AG04450 (cell line): ENCODE results near the gene ABO. TPM values are rescaled to one million over a fixed set of nuclear protein-coding genes. Genes with fewer than 3 reads are reported as not detected.
"Not testable (repeated sequence)": the region's sequence is repeated elsewhere in the genome, so short reads cannot be mapped to it uniquely, and the experiment has no call there.

Experiments used
- CTCF ChIA-PET: fragments of 300-600, 350-600 bp; formaldehyde crosslinking; extraction: SDS; loops from one replicate; lab custom pipeline; 2022; ENCODE audit warnings: antibody characterized with exemption, inconsistent platforms; lab: Charles Lee
- POLR2A ChIA-PET: fragments of 350-600 bp; formaldehyde crosslinking; extraction: SDS; loops from one replicate; lab custom pipeline; 2021; ENCODE audit warnings: antibody characterized with exemption, inconsistent platforms; lab: Yijun Ruan, JAX
- DNase-seq: peaks from one replicate; pipeline ENCODE4 v3.0.0-alpha.2; 2011; ENCODE audit warnings: low read depth, low spot score
- H3K27ac ChIP-seq: one replicate; pipeline ENCODE4 v1.5.1; 2012; ENCODE audit warnings: low read depth, low read length, control low read depth
- H3K27me3 ChIP-seq: one replicate; pipeline ENCODE4 v1.6.0; 2012; ENCODE audit warnings: low read length; ENCODE audit not compliant: control insufficient read depth, insufficient read depth
- H3K4me3 ChIP-seq: 2 replicates; pipeline ENCODE4 v1.5.1; 2011; ENCODE audit warnings: mild to moderate bottlenecking, low read depth, low read length, control low read depth
- H3K9me3 ChIP-seq: 2 replicates; pipeline ENCODE4 v1.5.1; 2012; ENCODE audit warnings: low read length; ENCODE audit not compliant: control insufficient read depth, insufficient read depth
- polyA plus RNA-seq: library from polyadenylated mRNA; depleted of rRNA; stranded (reverse); fragments of >200 nt; gene quantifications from 2 replicates; pipeline ENCODE4 v1.2.3, GENCODE V29; 2011
- TF ChIP-seq, protein P1 (sequence below): IDR thresholded peaks from 2 replicates; pipeline ENCODE4 v1.5.1; 2011; ENCODE audit warnings: low read depth, low read length, control low read depth, inconsistent platforms

ABO gene
- polyA plus RNA-seq, 1 experiment: not detected

DNA sequence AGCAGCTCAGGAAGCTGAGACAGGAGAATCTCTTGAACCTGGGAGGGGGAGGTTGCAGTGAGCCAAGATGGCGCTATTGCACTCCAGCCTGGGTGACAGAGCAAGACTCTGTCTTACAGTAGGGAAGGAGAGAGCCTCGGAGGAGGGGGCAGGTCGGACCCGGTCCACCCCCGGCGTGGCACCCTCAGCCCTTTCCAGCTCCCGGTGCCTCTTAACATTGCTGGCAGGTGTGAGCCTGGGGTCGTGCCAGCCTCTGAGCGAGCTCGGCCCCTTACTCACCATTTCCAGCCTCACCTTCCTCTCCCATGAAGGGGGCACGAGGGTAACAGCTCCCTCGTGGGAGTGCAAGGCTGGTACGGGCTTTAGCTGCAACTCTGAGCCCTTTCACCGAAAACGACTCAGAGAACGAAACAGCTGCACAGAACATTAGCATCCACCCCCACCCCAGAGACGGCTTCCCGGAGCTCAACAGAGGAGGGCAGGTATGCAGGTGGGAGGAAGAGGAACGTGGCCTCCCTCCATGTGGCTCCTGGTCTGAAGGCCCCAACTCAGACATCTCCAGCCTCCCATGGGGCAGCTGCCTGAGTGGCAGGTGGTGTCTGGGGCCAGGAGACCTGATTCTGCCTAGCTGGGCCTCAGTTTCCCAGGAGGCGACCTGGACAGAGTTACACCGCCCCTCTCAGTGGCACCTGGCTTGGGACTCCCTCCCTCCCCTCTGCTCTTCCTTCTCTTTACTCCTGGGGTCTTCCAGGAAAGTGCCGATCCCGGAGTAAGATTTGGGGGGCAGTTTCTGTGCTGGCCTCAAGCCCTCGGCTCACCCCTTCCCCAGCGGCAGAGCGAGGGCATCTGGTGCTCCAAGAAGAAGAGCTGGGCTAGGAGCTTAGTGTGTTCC, 28.5 kb upstream of the ABO start:
- TF ChIP-seq, protein P1, sequence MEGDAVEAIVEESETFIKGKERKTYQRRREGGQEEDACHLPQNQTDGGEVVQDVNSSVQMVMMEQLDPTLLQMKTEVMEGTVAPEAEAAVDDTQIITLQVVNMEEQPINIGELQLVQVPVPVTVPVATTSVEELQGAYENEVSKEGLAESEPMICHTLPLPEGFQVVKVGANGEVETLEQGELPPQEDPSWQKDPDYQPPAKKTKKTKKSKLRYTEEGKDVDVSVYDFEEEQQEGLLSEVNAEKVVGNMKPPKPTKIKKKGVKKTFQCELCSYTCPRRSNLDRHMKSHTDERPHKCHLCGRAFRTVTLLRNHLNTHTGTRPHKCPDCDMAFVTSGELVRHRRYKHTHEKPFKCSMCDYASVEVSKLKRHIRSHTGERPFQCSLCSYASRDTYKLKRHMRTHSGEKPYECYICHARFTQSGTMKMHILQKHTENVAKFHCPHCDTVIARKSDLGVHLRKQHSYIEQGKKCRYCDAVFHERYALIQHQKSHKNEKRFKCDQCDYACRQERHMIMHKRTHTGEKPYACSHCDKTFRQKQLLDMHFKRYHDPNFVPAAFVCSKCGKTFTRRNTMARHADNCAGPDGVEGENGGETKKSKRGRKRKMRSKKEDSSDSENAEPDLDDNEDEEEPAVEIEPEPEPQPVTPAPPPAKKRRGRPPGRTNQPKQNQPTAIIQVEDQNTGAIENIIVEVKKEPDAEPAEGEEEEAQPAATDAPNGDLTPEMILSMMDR: no peak
- H3K27me3 ChIP-seq: peaks cover 15% of the 10 kb centered on the region
- no peak overlapping the region for H3K27ac ChIP-seq
- H3K9me3 ChIP-seq: no peaks in the 10 kb centered on the region; the same call in 1 of the 2 replicates
- CTCF ChIA-PET: no interaction called here
- POLR2A ChIA-PET: no interaction called here
- no peak for DNase-seq
- no peak overlapping the region for H3K4me3 ChIP-seq

DNA sequence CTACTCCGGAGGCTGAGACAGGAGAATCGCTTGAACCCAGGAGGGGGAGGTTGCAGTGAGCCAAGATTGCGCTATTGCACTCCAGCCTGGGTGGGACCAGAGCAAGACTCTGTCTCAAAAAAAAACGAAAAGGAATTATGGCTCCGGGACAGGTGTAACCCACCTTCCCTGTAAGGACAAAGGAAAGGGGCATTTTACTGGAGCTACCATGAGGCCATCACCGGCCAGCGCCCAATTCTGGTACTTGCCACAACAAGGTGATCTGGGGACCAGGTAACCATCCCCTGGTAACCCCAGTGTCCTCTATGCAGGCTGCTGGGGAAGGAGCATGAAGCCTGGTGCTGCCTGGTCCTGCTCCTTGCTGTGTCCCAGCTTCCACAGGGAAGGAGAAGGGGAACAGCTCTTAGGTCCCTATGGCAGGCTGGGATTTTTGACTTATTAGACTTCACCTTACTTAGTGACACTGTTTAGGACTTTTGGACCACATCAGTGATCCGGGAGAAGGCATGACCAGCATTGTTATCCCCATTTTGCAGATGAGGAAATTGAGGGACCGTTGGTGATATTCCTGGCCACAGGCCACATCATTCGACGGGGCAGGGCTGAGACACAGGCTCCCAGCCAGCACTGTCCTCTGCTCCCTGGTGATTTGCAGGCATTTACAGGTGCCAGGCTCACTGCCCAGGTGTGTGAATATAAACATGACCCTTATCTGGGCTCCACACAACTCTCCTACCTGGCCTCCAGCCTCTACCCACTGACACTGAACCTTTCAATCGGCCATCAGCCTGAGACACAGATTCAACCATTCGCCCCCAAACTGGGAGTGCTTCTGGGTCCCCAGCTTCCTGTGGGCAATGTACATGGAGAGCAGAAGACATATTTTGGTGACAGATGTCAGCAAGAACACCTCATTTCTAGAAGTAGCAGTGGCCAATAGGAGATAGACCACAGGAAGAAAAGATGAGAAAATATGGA, 26.5 kb upstream of the ABO start:
- peaks cover 8% of the 10 kb centered on the region for H3K27me3 ChIP-seq
- H3K27ac ChIP-seq: no peak overlapping the region
- H3K4me3 ChIP-seq: no peak overlapping the region
- no peak for DNase-seq
- H3K9me3 ChIP-seq: no peaks in the 10 kb centered on the region; the same call in 1 of the 2 replicates
- ChIA-PET CTCF (no interaction called here), POLR2A (no interaction called here)
- TF ChIP-seq, protein P1: no peak

DNA sequence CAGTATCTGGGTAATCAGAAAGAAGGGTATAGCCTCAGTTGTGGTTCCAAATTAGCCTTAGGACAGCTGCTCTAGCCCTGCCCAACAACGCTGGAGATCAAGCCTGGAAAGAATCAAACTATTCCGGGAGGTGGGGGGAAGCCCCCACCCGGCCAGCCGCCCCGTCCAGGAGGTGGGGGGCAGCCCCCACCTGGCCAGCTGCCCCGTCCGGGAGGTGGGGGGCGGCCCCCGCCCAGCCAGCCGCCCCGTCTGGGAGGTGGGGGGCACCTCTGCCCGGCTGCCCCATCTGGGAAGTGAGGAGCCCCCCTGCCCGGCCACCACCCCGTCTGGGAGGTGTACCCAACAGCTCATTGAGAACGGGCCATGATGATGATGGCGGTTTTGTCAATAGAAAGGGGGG, 25.0 kb upstream of the ABO start:
- DNase-seq, POLR2A ChIA-PET: not testable (repeated sequence)

DNA sequence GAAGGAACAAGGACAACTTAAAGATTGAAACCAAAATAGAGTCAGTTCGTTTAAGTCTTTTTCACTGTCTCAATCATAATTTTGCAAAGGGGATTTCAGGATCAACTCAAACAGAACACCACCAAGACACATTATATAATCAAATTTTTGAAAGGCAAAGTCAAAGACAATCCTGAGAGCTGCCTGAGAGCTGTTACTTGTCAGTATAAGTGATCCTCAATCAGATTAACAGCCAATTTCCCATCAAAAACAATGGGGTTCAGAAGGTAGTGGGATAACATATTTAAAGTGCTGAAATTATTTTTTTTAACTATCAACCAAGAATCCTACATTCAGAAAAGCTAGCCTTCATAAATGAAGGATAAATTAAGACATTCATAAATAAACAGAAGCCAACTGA, 19.3 kb upstream of the ABO start:
- CTCF ChIA-PET: no interaction called here
- Histone ChIP-seq H3K27me3 (peaks cover 8% of the 10 kb centered on the region), H3K27ac (no peak overlapping the region), H3K9me3 (peaks cover 8% of the 10 kb centered on the region; the same call in 1 of the 2 replicates), H3K4me3 (no peak overlapping the region)
- POLR2A ChIA-PET: no interaction called here
- TF ChIP-seq, protein P1: no peak
- no peak for DNase-seq

More for the DNA sequence above, 25.0 kb upstream of the ABO start:
- CTCF ChIA-PET, H3K27me3 ChIP-seq, H3K27ac ChIP-seq, H3K4me3 ChIP-seq, H3K9me3 ChIP-seq: not testable (repeated sequence)

DNA sequence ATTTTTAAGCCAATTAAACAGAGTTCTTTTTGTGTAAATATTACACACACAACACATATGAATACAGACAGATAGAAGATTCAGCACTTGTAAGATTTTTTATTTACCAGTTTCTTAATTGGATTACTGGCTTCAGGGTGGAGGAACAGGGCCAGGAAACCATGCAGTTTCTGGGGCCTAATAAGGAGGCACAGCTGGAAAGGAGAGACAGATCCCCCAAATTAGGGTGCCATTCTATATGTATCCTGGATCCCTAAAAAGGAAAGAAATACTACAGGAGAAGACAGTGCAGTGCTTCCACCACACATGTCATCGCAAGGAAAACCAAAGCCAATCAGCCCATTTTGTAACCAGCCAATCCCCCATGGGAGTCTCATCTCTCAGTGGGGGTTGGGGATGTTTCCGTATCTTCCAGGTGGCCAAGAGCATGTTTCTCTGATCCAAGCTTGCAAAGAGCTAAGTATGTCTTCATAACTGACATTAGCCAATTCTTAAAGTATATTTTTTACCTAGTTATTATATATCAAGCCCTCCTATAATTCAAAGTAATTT, 15.8 kb upstream of the ABO start:
- Histone ChIP-seq H3K27ac (no peak overlapping the region), H3K9me3 (peaks cover 10% of the 10 kb centered on the region), H3K4me3 (no peak overlapping the region), H3K27me3 (peaks cover 8% of the 10 kb centered on the region)
- ChIA-PET POLR2A (no interaction called here), CTCF (no interaction called here)
- DNase-seq: no peak
- TF ChIP-seq, protein P1: no peak
